HG02885 (cell line): Measurements from ENCODE around the gene METTL16.
A peak's percentile ranks its signal among the peaks of the same experiment; 100 is the strongest.

Experiments used
- ATAC-seq: cut with Tn5 transposase; IDR thresholded peaks from one replicate; pipeline ENCODE4 v1.9.1; 2021; ENCODE audit warnings: mild to moderate bottlenecking; ENCODE audit not compliant: unreplicated experiment, poor library complexity

Gene METTL16

DNA sequence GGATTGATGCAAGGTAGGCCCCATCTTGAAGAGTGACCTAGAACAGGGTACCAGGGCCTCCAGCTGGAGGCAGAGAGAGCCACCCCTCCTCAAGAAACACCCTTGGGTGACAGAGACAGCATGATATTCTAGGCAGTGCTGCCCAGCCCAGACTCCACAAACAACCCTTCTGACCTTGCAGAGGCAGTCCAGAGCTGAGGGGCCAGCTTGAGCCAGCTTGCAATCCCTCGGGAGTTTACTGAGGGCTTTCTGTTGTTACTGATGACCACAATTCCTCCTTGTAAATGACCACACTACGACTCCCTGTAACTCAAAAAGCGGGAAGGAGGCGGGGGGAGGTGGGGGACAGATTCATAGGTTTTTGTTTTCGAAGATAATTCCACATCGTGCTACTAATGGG lies 92.2 kb downstream of the METTL16 start:
- no peak for ATAC-seq

DNA sequence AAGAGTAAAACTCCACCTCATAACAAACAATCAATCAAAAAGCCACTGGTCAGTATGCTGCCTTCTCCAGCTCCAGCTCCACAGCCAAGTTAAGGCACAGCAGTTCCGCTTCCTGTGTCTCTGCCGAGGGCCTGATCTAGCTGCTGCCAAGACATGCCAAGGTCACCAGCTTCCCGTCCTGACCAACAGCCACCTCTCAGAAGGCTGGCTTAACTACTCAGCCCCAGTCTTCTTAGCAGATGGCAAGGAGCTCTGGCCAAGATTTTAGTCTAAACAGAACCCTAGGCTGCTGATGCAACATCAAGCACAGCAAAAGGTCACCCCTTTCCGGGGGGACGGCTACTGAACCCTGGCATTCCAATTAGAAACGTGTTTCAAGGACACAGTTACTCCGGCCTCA lies 93.1 kb downstream of the METTL16 start:
- no peak for ATAC-seq

DNA sequence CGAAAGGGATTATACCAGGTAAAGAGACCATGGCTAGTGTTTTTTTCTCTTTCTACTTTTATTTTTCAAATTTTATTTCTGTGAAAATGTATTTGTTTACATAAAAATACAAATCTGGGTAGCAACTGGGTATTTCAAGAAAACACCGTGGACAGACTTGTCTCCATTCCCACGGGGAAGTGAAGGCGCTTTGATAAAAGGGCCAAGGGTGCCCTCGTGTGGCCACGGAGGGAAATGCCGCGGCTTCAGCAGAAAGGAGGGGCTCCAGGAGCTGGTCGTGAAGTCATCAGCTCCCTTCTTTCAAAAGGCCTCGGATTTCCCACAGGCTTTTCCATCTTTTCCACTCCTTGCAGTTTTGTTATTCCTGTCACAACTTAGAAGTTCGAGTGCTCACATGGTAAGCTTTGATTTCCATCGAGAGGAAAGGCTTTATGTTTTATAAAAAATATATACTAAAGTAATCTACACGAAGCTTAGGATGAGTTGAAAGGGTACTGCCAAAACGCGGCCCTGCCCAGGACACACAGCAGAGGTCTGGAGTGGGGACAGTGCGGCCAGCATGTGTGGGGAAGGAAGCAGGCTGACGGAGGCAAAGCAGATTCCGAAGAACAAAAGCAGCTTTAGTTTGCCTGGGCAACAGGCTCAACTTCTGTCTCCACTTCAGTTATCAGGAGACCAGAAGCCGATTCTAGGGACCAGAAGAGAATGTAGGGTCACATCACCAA lies 95.5 kb downstream of the METTL16 start:
- ATAC-seq: no peak

DNA sequence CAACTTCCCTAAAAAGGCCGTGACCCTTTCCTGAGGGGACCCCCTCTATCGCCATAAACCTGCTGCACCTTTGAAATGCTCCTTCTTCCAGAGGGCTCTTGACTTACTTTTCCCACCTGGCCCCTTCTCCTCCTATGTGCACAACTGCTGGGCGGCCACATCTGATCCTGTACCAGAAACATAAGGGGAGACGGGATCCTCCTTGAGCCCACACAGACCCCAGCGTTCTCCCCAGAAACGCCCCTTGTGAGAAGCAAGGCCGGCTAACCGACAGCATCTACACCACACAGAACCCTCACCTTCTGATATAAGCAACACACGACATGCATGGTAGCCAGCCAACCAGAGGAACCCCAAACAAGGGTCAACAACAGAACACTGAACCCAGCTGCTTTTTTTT lies 96.6 kb downstream of the METTL16 start:
- no peak for ATAC-seq

DNA sequence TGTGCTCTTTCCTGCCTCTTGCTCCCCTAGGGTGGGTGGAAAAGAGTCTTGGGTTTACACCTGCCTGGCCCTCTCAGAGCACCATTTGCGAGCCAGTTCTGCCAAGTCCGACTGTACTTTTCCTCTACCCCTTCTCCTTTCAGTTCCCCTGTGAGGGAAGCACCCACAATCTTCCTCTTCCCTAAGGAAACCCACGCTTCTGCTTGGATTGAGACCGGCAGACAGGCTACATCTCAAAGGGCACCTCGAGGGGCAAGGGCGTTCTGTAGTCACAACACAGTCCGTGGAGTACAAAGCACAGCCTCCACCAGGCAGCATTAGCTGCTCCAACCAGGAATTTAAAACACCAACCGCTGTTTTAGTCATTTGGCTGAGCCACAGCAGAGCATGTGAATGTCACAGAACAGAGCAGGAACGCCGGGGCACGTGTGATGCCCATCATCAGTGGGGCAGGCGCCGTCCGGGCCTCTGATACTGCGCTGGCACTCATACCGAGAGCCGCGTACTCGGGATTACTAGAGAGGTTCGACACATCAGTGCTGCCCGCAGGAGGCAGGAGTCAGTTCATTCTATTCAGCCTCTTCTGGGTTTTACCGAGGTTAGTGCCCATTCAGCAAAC lies 97.1 kb downstream of the METTL16 start:
- no peak for ATAC-seq

DNA sequence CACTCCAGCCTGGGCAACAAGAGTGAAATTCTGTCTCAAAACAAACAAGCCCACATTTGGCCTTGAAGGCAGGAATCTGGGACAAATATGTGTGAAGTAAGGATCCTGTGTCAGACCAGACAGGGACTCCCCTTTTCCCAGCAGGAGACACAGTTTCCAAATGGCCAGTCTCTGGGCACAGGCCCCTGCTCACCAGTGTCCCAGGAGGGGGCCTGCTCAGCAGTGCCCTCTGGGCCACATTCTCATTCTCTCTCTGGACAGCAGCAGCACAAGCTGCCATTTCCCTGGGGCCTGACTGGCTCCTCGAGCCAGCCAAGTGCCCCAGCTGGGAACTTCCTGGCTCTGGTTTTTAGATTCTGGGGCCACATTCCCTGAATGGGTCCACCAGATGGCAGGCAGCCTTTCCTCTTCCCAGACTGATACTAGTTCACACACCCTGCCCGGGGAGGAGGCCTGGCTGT lies 99.1 kb downstream of the METTL16 start:
- no peak for ATAC-seq

DNA sequence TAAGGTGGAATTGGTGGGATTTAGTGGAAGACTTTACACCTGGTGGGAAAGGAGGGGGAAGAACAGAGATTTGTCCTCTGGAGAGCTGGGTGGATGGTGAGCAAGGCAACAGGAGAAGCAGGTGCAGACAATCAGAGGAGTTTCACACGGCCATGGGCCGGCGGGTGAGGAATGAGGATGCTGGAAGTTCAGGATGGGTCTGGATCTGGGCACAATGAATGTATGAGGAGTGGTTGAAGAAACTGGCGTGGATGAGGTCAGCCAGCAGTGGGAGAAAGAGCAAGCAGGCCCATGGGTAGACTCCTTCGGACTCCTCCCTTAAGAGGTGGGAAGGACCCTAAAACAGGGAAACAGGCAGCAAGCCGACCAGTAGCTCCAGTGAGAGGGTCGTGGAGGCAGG lies 100.7 kb downstream of the METTL16 start:
- no peak for ATAC-seq

DNA sequence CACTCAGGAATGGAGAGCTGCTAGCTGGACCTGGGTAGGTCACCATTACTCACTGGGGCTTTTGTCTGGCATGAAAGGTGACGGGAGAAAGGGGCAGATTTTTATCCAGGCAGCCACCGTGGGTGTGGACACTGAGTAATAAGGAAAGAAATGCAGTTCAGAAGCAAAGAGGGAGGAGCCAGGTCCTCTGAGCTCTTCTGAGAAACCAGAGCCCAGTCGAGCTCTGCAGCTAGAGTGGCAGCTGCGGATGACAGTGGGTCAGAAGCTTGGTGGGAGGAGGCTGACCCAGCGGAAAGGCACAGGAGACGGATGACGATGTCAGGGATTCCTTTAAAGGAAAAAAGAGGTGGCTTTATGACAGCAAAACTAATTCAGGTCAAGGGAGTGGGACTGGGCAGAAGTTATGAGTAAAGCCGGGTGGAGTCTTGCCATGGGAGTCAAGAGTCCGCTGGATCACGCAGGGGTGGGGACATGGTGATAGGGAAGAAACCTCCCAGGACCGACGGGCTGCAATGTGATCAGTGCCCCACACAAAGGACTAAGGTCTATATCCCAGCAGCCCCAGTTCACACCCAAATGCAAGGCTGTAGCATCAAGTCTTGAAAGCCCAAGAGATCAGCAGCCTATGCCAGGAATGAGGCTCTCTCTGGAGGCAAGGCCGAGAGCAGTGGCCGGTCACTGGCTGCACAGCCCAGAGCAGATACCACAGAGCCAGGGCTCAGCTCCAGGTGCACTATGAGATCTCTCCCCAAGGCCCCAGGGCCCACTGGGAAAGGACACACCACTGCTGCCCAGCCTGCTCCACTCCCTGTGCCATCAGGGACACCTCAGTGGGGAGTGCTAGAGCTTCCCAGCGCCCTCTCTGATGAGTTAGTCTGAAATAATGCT lies 104.5 kb downstream of the METTL16 start:
- no peak for ATAC-seq

DNA sequence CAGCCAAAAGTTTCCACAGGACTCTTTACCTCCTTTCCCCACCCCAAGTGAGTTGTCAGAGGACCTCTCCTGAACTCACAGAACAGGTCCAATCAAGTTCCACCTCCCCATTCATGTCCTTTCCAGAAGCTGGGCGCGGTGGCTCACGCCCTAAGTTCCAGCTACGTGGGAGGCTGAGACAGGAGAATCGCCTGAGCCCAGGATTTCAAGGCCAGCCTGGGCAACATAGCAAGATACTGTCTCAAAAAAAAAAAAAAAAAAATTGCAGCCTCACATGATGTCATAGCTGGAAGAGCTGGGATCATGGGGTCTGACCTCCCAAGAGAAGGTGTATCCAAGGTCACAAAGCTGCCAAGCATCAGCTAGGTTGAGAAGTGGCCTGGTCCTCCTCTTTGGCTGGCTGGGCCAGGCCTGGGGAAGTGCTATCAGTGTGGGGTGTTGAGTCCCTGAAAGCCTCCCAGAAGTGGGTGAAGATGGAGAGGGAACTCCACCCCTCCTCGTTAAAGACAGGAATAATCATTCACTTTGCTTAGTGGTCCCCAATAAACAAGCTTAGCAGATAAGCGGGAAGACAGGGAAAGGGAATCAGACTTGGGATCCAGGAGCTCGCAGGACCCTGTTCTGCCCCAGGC lies 105.3 kb downstream of the METTL16 start:
- ATAC-seq: no peak

DNA sequence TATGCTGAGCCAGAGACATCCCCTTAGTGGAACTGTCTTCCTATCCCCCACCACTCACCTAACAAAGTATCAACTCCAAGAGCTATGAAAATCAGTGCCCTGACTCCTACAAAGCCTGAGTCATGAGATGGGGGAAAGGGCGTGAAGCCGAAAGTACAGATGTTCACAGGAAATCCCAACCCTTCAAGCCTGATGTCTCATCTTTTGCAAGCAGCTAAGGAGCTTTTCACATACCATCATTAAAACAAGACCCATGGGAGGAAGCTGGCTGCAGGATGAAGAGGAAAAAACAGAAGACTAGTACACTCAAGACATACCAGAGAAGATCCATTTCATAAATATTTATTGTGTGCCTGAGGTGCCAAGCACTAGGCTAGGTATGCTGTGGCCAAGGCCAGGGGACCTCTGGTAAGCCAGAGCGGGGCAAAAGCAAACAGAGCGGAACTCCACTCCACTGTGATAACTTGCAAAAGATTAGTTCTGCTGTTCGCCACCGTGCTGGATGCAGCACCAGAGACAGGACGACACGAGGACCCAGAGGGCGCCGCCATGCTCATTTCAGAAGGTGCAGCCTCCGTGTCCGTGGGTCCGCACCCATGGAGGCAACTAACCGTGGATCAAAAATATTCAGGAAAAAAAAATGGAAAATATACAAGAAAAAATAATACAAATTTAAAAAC lies 106.3 kb downstream of the METTL16 start:
- no peak for ATAC-seq

DNA sequence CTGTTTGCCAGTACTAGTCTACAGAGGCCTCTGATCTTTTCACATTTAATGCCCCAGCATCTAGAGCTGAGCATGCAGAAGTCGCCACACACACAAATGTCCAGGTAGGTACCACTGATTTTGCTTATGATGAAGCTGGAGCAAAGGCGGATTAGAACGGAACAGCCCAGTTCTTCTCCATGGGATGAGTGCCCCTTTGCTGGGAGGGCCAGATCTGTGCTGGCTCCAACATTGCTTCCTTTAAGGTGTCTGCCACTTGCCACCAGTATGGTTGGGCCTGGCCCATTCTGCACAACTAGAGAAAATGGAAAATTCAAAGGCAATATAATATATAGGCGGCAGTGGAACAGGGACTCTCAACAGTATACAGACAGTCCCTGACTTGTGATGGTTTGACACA lies 108.6 kb downstream of the METTL16 start:
- no peak for ATAC-seq

DNA sequence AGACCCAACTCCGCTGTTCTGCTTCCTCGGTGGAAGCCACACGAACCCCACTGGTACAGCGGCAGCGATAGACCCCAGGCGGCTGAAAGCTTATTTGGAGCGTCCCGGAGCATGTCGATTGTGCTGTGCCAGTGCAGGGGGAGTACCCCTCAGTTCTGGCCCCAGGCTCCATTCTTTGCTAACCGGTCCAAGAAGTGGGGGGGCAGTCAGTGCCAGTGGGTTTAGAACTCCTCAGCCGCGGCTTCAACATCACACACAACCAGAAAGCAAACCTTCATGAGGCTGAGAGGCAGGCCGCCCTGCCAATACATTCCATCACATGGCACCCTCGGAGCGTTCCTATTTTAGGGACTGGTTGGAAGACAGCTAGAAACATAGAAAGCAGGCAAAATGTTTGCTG lies 109.1 kb downstream of the METTL16 start:
- no peak for ATAC-seq

DNA sequence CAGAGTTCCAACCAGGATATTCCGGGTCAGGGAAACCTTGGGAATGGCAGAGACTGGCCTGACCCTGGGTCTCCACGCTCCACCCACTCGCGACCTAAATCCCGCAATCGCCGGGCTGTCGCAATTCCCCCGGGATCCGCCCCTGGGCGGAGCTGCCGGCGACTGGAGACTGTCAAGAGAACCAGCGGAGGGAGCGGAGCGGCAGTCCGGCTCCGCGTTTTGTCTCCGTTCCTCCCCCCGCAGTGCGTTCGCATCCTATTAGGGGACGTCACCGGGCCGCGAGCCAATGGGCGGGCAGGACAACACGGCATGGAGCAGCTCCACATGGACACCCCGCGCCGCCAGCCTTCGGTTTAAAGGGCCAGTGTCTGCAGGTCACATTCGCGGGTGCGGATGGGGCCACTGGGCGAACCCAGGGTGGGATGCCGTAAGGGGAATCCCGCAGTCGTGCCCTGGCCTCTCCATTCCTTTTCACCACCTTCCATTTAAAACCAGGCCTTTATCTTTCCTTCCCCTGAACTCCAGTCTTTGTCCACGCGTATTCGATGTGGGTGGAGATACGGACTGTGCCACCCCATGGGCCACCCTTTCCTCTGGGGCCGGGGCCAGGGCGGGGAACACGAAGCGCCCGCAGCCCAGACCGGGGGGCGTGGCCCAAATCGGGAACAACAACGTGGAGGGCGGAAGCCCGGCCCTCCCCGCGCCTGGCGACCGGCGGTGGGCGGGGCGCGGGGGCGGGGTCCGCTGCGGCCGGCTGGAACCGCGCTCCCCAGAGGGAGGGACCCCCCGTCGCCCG lies 110.1 kb downstream of the METTL16 start:
- ATAC-seq: peak; percentile 53

DNA sequence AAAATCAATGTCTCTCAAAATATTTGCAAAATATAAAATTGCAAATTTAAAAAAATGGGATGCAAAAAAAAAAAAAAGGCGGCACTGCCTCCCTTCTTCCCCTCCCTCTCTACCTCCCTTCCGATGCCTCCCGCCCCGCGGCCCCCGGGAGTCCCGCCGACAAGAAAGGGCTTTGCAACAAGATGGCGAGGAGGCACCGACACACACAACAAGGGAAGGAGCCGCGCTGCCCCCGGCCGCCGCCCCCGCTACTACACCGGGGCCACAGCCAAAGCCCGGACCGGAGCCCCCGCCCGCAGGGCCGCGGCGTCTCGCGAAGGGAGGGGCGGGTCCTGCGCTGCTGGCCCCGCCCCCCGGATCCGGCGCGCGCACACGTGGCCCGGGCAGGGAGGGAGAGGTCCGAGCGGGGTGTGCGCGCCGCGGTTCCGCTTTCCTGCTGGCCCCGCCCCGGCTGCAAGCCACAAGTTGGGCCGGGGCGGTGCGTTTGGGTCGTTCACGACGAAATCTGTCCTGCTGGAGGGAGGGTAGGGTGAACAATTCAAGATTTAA lies 110.7 kb downstream of the METTL16 start, which contains the start of gene MNT:
Gene MNT, minus strand, starts transcription at position 184 of the 549 bp plus-strand sequence. CDS start 348 bp downstream, outside the sequence.
- peak; percentile 46 for ATAC-seq

DNA sequence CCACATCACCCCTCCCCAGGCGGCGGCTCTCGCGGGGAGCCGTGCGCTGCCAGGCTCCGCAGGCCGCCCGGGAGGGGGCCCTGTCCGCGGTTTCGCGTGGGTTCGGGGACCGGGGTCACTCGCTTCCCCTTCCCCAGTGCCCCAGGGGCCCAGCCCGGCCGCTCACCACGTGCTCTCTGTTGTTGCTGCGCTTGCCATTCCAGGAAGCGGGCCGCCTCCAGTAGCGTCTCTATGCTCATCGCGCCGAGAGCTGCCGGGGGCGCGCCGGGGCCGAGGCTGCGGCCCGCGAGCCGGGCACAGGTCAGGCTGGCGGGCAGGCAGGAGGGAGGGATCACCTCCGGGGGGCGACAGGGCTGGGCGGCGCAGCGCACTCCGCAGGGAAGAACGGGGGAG lies 111.2 kb downstream of the METTL16 start:
- no peak for ATAC-seq

DNA sequence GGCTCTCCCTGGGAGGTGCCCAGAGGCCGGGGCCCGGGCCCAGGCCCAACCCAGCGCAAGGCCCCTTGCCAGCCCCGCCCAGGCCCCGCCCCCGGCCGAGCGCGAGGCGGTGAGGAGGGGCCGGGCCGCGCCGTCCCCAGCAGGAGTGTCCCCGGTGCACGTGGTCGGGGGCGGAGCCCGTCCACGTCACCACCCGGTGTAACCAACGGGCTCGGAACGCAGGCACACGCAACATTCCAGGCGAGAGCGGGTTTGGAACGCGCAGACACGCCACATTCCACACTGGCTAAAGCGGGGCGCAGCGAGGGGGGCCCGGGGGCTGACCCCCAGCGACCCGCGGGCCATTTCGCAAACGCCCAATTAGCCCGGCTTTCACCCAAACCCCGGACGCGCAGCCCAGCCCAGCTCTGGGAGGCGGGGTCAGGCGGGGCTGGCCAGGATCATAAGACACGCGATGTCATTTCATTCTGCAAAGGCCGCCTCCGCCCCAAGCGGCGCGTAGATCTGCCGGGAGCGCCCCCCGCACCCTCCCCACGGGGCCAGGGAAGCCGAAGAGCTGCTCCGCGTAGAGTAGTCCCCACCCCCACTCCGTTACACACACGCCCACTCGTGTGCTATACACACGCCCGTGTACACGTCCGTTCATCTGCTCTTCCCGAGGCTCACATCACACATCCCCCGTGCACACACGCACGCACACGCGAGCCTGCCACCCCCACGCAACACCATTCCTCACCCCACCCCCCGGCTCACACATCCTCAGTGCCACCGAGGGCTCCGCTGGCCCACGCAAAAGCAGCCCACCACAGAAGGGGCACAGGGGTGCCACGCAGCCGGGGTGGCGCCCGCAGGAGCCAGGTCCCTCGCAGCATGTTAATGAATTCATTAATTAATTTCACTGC lies 111.9 kb downstream of the METTL16 start:
- ATAC-seq: peak; percentile 40

DNA sequence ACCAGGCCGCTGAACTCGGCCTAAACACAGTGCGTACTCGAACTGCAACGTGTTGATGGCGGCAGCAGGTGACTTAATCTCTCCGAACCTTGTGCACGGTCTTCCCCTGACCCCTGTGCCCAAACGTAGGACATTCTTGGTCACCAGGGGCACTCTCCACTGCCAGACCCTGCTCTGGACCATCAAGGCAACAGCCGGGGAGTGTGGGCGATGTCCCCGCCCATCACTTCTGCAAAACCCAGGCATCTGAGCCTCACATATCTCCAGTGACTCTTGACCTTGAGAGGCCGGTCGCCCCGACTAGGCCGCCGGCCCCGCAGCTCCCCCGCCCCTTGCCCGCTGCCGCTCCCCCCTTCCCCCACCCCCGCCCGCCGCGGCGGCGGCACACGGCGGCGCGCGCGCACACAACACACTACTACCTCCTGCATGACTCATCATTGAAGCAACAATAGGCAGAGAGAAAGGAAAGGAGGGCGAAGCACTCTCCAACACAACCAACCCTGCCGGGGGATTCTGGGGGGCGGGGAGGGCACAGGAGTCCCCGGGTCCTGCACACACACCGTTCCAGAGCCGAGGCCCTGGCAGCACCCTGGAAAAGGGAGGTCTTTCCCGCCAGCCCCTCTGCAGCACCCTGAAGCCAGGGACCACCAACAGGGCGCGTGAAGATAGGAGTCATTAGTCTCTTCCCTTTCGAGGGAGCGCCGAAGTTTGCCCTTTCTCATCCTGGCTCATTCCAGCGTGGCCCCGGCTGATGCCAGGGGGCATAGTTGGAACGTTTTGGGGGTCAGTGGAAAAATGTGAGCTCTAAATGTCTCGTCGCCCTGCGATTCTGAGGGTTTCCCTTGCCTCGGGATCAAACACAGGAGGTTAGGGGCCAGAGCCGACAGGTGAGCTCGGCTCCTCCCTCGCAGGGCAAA lies 112.8 kb downstream of the METTL16 start:
- ATAC-seq: no peak
